Daoy (cell line): ENCODE data around the gene MUC5AC. TPM values are rescaled to one million over a fixed set of nuclear protein-coding genes. Genes with fewer than 3 reads are reported as not detected.
"Not testable (repeated sequence)": the region's sequence is repeated elsewhere in the genome, so short reads cannot be mapped to it uniquely, and the experiment has no call there.

ENCODE experiments used
- DNase-seq: peaks from one replicate; pipeline ENCODE4 v3.0.0-alpha.2; 2015; ENCODE audit warnings: low read depth
- total RNA-seq: library from RNA; depleted of rRNA; stranded (reverse); fragments of >200 nt; shearing (Covaris generic); gene quantifications from 2 replicates; pipeline ENCODE4 v1.2.3, GENCODE V29; 2014

The MUC5AC gene
- total RNA-seq, 1 experiment from 2014 or later = not detected

- no peak for DNase-seq
Measured at GRCh38 chr11:1177020-1177770, 19.4 kb downstream of the MUC5AC start.

GRCh38 chr11:1177771-1178090 is 20.0 kb downstream of the MUC5AC start:
- DNase-seq = no peak

GRCh38 chr11:1178201-1178885 is 20.6 kb downstream of the MUC5AC start:
- DNase-seq = no peak

- no peak for DNase-seq
Measured at GRCh38 chr11:1178906-1179305, 21.2 kb downstream of the MUC5AC start.

- no peak for DNase-seq
Measured at GRCh38 chr11:1179641-1180040, 21.9 kb downstream of the MUC5AC start.

GRCh38 chr11:1180171-1180570 is 22.4 kb downstream of the MUC5AC start:
- DNase-seq = no peak

- no peak for DNase-seq
Measured at GRCh38 chr11:1180947-1181391, 23.2 kb downstream of the MUC5AC start.

- DNase-seq = no peak
Measured at GRCh38 chr11:1181420-1181819, 23.7 kb downstream of the MUC5AC start.

- DNase-seq = no peak
Measured at GRCh38 chr11:1181853-1182535, 24.2 kb downstream of the MUC5AC start.

- DNase-seq = not testable (repeated sequence)
Measured at GRCh38 chr11:1184139-1184538, 26.4 kb downstream of the MUC5AC start.

GRCh38 chr11:1188451-1189130 is 30.8 kb downstream of the MUC5AC start:
- DNase-seq = not testable (repeated sequence)

- DNase-seq = not testable (repeated sequence)
Measured at GRCh38 chr11:1189816-1190215, 32.1 kb downstream of the MUC5AC start.

GRCh38 chr11:1191786-1192470 is 34.2 kb downstream of the MUC5AC start:
- not testable (repeated sequence) for DNase-seq

GRCh38 chr11:1192741-1193325 is 35.1 kb downstream of the MUC5AC start:
- DNase-seq = no peak

- DNase-seq = no peak
Measured at GRCh38 chr11:1193326-1194230, 35.8 kb downstream of the MUC5AC start.

- no peak for DNase-seq
Measured at GRCh38 chr11:1194231-1194976, 36.7 kb downstream of the MUC5AC start.

- DNase-seq = no peak
Measured at GRCh38 chr11:1194977-1195681, 37.4 kb downstream of the MUC5AC start.

GRCh38 chr11:1195682-1196515 is 38.1 kb downstream of the MUC5AC start:
- no peak for DNase-seq
